Suprapubic skin (tissue), 4 donors: Measurements from ENCODE around the gene OSBPL3.

Source experiments
- EP300 ChIP-seq: sonication (generic); formaldehyde crosslinking; IDR thresholded peaks from one replicate; pipeline ENCODE4 v1.6.1; 2017; ENCODE audit warnings: antibody characterized with exemption
- POLR2A ChIP-seq, 2 donors: fragments of 450-650 bp; IDR thresholded peaks; one replicate each; pipeline ENCODE4 v1.6.1; 2017; ENCODE audit warnings: antibody characterized with exemption in 2 of 2, mild to moderate bottlenecking in 2 of 2, moderate library complexity in 2 of 2
- POLR2AphosphoS5 ChIP-seq, 3 donors: sonication (generic); formaldehyde crosslinking; IDR thresholded peaks; one replicate each; pipeline ENCODE4 v1.6.1; 2017; ENCODE audit warnings: antibody characterized with exemption in 3 of 3
- TF ChIP-seq, protein P1 (sequence below), 2 donors: fragments of 200-600 bp in 1 of 2; fragments of 450-650 bp in 1 of 2; sonication (generic) in 1 of 2; IDR thresholded peaks; one replicate each; pipeline ENCODE4 v1.5.1; 2016 to 2019; ENCODE audit warnings: antibody characterized with exemption in 2 of 2, mild to moderate bottlenecking in 1 of 2, moderate library complexity in 1 of 2

DNA sequence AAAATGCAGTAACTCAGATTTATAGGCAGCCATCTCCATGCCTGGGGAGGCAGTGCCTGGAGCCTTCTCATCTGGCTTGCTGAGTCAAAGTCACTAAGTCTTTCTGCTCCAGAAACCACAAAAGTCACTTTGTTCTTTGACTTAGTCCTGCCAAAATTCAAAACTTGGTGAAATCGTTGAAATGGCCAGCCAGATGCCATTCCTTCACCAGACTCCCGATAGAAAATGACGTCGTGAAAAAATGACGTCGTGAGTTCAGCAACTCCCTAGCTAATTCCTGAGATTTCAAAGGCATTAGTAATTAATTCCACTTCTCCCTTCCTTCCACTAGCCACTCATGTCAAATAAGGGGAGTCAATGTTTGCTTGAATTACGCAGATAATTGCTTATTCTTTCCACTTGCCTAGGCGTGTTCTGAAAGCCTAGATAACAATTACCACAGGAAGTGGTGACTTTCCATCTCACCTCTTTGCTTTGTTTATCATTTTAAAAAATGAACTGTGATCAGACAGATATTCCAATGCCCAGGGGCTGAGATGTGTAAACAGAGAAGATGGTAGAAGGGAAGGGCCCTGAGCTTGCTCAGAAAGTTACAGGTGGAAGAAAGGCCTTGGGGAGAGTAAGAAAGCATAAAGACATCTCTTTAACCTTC, 48.5 kb upstream of the OSBPL3 start:
- TF ChIP-seq, protein P1, sequence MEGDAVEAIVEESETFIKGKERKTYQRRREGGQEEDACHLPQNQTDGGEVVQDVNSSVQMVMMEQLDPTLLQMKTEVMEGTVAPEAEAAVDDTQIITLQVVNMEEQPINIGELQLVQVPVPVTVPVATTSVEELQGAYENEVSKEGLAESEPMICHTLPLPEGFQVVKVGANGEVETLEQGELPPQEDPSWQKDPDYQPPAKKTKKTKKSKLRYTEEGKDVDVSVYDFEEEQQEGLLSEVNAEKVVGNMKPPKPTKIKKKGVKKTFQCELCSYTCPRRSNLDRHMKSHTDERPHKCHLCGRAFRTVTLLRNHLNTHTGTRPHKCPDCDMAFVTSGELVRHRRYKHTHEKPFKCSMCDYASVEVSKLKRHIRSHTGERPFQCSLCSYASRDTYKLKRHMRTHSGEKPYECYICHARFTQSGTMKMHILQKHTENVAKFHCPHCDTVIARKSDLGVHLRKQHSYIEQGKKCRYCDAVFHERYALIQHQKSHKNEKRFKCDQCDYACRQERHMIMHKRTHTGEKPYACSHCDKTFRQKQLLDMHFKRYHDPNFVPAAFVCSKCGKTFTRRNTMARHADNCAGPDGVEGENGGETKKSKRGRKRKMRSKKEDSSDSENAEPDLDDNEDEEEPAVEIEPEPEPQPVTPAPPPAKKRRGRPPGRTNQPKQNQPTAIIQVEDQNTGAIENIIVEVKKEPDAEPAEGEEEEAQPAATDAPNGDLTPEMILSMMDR (IDR thresholded peaks at IDR 0.05) = no peak
- no peak for TF ChIP-seq POLR2AphosphoS5 (IDR thresholded peaks at IDR 0.05)
- no peak for TF ChIP-seq POLR2A (IDR thresholded peaks at IDR 0.05)
- TF ChIP-seq EP300 = no peak
